GM19099 (cell line): ENCODE measurements around the gene BUD23.

ENCODE experiments used
- POLR2A ChIP-seq: IDR thresholded peaks from 3 replicates; pipeline ENCODE4 v1.6.1; 2011; ENCODE audit warnings: low read depth; ENCODE audit not compliant: insufficient read length; ENCODE audit errors: extremely low read depth

Gene BUD23

GRCh38 chr7:73652541-73652949, 30.9 kb upstream of the BUD23 start:
- no peak for TF ChIP-seq POLR2A

- no peak for TF ChIP-seq POLR2A
These were observed 23.4 kb upstream of the BUD23 start for GRCh38 chr7:73659983-73660382.

GRCh38 chr7:73663033-73663432, 20.4 kb upstream of the BUD23 start:
- TF ChIP-seq POLR2A, result no peak

- TF ChIP-seq POLR2A, result no peak
These were observed 15.9 kb upstream of the BUD23 start, which contains the start of gene VPS37D for GRCh38 chr7:73667344-73668102. TSS of gene VPS37D (plus strand) at chr7:73667831. CDS start at chr7:73667959, 128 bp downstream.

- no peak for TF ChIP-seq POLR2A
These were observed 15.1 kb upstream of the BUD23 start for GRCh38 chr7:73668103-73668885.

GRCh38 chr7:73668886-73669230, 14.5 kb upstream of the BUD23 start:
- no peak for TF ChIP-seq POLR2A

- no peak for TF ChIP-seq POLR2A
These were observed 14.1 kb upstream of the BUD23 start for GRCh38 chr7:73669288-73669701.

- no peak for TF ChIP-seq POLR2A
These were observed 13.5 kb upstream of the BUD23 start for GRCh38 chr7:73669858-73670385.

GRCh38 chr7:73671322-73671661, 12.1 kb upstream of the BUD23 start:
- TF ChIP-seq POLR2A, result no peak

GRCh38 chr7:73671857-73672445, 11.4 kb upstream of the BUD23 start:
- no peak for TF ChIP-seq POLR2A

- no peak for TF ChIP-seq POLR2A
These were observed 8.8 kb upstream of the BUD23 start for GRCh38 chr7:73674468-73675124.

- TF ChIP-seq POLR2A, result no peak
These were observed 4.5 kb upstream of the BUD23 start for GRCh38 chr7:73678862-73679261.

GRCh38 chr7:73679709-73680108, 3.7 kb upstream of the BUD23 start:
- no peak for TF ChIP-seq POLR2A

- no peak for TF ChIP-seq POLR2A
These were observed 2.9 kb upstream of the BUD23 start for GRCh38 chr7:73680501-73680900.

GRCh38 chr7:73681031-73681430, 2.4 kb upstream of the BUD23 start:
- TF ChIP-seq POLR2A, result no peak
